C4-2B (cell line): Measurements from ENCODE around the gene RNF130.

ENCODE experiments used
- CTCF ChIP-seq: fragments of 450-650 bp; conservative IDR thresholded peaks from 2 replicates; pipeline ENCODE4 v1.5.1; 2017; ENCODE audit warnings: mild to moderate bottlenecking
- ZFX ChIP-seq: fragments of 450-650 bp; IDR thresholded peaks from 2 replicates; pipeline ENCODE4 v1.6.1; 2017

DNA sequence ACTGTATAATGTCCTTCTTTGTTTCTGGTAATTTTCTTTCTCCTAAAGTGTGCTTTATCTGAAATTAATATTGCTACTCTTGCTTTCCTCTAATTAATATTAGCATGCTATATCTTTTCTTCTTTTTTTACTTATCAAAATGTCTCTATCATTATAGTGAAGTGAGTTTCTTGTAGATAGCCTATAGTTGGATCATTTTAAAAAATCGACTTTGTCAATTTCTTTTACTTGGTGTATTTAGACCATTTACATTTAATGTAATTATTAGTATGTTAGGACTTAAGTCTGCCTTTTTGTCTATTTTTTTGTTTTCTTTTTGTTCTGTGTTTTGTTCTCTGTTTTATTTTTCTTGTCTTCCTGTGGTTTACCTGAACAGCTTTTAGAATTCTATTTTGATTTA is 35.4 kb upstream of the RNF130 start:
- TF ChIP-seq CTCF (no peak), ZFX (no peak)
